GM21717 (cell line): Measurements from ENCODE around the gene RIN3.

Experiments used
- ATAC-seq: cut with Tn5 transposase; IDR thresholded peaks from one replicate; pipeline ENCODE4 v1.9.1; 2021; ENCODE audit warnings: mild to moderate bottlenecking, moderate library complexity; ENCODE audit not compliant: unreplicated experiment

Gene RIN3

GRCh38 chr14:92644970-92645515 lies 131.5 kb downstream of the RIN3 start:
- no peak for ATAC-seq

DNA sequence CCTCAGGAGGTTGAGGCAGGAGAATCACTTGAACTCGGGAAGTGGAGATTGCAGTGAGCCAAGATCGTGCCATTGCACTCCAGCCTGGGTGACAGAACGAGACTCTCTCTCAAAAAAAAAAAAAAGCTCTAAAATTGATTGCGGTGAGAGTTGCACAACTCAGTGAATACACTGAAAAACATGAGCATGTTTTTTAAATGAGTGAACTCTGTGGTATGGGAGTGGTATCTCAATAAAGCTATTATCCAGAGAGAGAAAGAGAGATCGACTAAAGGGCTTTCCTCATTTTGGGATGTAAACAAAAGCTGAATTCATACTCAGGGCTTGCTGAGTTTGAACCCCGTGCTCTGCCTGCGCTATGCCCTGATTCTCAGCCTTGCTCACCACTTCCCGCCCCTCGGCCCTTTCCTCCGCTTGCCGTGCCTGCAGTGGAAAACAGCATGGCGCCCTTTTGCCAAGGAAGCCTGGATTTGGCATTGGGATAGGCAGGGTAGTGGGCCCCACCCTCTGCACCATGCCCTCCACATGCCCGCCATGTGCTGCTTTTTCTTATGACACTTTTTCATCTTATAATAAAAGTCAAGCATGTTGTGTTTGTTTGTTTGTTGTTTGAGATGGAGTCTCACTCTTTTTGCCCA lies 132.4 kb downstream of the RIN3 start:
- no peak for ATAC-seq

DNA sequence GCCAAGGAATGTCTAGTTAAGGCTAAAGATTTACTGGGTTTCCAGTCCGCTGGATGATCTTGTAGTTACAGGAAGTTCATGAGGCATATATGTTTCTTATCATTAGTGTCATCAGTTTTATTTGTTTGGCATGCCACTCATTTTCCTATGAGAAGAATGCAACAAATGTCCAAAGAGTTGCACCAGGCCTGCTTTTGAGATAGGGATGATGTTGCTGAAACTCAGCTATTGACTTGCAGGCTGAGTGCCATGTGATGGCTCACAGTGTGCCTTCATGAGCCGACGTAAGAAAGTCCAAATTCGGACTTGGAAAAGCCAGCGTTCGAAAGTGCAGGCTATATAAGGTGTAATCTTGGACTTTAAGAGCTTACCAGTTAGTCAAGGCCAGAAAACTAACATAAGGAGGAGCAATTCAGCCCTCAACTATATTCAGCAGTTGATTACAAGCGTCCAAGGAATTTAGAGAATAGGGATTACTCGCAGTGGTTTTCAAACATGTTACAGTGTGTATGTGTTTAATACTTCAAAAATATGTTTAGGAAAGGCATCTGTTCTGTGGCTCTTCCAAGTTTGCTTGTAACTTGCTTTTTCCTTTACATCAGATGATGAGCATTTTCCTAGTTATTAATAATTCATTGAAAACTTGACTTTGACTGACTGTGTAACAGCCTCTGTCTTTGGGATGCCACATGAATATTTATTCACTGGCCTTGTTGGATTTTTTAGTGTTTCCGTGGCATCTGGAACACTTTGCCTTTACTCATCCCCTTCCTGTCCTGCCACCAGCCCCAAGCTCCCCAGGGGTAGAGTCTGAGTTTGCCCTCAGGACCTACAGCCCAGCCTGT lies 133.6 kb downstream of the RIN3 start:
- no peak for ATAC-seq

DNA sequence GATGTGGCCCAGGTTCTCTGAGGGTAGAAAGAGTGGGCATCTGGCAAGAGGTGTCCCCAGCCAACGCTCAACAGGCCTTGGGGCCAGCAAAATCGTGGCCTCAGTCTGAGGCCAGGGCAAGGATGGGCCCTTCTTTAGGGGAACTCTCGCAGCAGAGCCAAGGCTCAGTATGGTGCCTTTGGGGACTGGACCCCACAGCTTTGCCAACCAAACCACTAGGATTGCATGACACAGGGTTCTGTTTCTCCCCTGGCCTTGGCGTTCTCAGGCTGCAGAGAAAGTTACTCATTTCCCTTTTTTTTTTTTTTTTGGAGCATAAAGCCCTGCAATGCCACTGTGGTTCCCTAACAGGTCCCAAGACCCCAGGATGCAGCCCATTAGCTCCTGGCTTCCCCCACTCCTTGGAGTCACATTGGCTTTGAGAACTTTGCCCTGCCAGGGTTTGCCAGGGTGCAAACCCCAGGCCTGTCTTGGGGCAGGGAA lies 134.3 kb downstream of the RIN3 start:
- ATAC-seq = no peak

DNA sequence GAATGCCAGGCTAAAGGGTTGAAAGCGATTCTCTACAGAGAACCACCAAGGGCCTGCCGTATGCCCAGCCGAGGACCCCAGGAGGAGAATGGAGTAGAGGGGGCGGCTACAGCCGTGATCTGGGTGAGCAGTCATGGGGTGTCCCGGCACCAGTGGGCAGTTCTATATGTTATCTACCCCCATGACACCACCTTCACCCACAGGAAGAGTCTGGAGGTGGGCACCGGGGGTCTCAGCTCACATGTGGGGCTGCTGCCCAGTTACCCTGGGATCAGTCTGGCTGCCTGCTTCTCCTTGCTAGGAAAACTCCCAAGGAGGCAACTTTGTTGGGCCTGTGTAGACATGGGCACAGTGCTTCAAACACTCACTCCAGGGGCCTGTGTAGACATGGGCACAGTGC lies 135.5 kb downstream of the RIN3 start:
- ATAC-seq = no peak

DNA sequence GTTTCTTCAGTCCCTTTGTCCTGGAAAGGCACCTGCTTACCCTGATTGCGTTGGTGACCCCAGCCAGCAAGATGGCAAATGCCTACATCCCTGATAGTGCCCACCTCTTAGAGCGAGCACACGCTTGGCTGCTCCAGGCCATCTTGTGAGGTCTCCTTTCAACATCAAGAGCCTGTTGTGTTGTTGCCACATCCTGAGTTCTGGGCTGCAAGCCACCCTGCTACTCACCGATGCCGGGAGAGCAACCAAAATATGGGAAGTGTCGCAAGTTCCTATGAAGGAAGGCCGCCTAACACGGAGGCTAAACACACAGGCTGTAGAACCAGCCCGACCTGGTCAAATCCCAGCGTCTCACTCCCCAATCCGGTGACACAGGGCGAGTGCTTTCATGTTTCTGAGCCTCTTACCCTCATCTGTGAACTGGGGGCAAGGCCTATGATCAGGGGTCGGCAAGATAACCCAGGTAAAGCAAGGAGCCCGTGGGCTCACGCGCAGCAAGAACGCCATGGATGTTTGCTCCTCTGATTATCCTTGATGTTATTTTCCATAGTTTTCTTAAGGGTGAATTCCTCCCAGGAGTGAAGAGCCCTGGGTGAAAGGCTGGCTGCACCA lies 136.5 kb downstream of the RIN3 start:
- ATAC-seq = no peak

DNA sequence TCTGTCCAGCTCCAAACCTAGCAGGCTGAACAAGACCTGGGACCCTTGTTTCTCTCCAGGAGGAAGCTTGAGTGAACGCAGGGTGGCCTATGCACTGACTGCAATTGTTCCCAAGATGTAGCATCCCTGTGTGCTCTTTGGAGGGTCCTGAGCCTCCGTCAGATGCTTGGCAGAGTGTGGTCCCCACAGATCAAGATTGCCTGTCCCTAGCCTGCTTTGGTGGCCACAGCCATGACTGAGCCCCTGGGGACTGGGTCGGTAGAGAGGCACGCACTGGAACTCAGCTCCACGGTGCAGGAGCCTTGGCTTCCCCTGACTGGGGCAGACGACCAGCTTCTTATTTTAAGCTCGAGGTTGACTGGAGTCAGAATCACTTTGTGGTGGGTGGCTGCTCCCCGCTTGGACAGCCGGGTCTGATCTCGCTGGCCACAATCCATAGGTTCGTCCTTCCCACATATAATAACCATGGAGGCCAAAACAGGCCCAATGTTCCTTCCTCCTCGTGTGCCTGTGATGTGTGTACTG lies 137.1 kb downstream of the RIN3 start:
- no peak for ATAC-seq

GRCh38 chr14:92651106-92651757 lies 137.7 kb downstream of the RIN3 start:
- peak; percentile 83 for ATAC-seq

GRCh38 chr14:92651758-92652406 lies 138.3 kb downstream of the RIN3 start:
- ATAC-seq = no peak

DNA sequence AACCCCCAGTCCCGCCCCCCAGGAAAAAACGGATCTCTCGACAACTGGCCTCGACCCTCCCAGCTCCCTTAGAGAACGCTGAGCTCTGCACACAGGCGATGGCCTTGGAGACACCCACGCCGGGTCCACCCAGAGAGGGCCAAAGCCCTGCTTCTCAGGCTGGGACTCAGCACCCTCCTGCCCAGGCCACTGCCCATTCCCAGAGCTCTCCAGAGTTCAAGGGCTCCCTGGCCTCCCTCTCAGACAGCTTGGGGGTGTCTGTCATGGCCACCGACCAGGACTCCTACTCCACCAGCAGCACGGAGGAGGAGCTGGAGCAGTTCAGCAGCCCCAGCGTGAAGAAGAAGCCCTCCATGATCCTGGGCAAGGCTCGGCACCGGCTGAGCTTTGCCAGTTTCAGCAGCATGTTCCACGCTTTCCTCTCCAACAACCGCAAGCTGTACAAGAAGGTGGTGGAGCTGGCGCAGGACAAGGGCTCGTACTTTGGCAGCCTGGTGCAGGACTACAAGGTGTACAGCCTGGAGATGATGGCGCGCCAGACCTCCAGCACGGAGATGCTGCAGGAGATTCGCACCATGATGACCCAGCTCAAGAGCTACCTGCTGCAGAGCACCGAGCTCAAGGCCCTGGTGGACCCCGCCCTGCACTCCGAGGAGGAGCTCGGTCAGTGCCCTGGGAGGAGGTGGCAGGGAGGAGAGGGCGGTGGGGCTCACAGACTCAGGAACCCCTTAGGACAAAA lies 139.0 kb downstream of the RIN3 start:
- ATAC-seq = no peak

- no peak for ATAC-seq
Measured at GRCh38 chr14:92653162-92653651, 139.6 kb downstream of the RIN3 start.

- ATAC-seq = no peak
Measured at GRCh38 chr14:92654239-92654901, 140.8 kb downstream of the RIN3 start.

- no peak for ATAC-seq
Measured at GRCh38 chr14:92655419-92656201, 142.0 kb downstream of the RIN3 start.

- no peak for ATAC-seq
Measured at GRCh38 chr14:92656306-92657081, 142.9 kb downstream of the RIN3 start.

GRCh38 chr14:92657457-92658142 lies 144.0 kb downstream of the RIN3 start:
- ATAC-seq = no peak

DNA sequence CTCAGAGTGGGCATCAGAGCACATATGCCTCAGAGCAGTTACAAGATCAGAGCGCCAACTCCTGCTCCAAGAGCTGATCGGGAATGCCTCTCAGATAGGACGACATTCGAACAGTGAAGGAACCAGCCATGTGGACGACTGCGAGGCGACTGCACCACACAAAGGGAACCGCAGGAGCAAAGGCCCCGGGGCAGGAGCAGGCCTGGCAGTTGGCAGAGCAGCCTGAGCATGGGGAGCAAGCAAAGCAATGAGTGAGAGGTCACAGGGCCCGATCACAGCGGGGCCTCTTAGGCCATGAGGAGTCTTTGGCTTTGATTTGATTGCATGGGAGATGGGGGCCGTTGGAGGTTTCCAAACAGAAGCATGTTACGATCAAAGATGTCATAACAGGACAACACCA lies 144.6 kb downstream of the RIN3 start:
- no peak for ATAC-seq

- no peak for ATAC-seq
Measured at GRCh38 chr14:92658684-92659083, 145.1 kb downstream of the RIN3 start.
